ENCODE data around the gene GFRA4. TPM values are rescaled to one million over a fixed set of nuclear protein-coding genes. Genes with fewer than 3 reads are reported as not detected.

The GFRA4 gene
- total RNA-seq, 1 experiment from 2014 or later = not detected

DNA sequence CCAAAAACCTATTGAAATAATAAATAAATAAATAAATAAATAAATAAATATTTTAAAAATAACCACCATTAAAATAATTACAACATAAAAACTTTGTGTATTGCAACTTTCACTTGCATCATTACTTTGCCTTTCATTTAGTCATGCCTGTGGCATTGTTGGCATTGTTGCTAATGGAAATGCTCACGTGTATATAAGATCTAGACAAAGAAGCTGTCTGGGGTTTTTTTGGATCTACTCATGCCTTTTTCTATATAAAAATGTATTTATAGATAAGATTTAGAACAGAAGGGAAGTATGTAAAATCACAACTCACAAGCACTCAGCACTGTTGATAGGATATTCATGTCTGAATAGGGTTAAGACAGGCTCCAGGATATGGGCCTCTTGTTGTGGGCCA, 27.9 kb downstream of the GFRA4 start (continued):
- no peak for TF ChIP-seq AR (CRISPR knock-in tag; IDR thresholded peaks at IDR 0.05)
- no peak for TF ChIP-seq FOXK1 (CRISPR knock-in tag; IDR thresholded peaks at IDR 0.05)
- TF ChIP-seq ETV6 (CRISPR knock-in tag; IDR thresholded peaks at IDR 0.05) = no peak
- TF ChIP-seq ATF3 (CRISPR knock-in tag; conservative IDR thresholded peaks at IDR 0.05) = no peak
- TF ChIP-seq, protein P1, sequence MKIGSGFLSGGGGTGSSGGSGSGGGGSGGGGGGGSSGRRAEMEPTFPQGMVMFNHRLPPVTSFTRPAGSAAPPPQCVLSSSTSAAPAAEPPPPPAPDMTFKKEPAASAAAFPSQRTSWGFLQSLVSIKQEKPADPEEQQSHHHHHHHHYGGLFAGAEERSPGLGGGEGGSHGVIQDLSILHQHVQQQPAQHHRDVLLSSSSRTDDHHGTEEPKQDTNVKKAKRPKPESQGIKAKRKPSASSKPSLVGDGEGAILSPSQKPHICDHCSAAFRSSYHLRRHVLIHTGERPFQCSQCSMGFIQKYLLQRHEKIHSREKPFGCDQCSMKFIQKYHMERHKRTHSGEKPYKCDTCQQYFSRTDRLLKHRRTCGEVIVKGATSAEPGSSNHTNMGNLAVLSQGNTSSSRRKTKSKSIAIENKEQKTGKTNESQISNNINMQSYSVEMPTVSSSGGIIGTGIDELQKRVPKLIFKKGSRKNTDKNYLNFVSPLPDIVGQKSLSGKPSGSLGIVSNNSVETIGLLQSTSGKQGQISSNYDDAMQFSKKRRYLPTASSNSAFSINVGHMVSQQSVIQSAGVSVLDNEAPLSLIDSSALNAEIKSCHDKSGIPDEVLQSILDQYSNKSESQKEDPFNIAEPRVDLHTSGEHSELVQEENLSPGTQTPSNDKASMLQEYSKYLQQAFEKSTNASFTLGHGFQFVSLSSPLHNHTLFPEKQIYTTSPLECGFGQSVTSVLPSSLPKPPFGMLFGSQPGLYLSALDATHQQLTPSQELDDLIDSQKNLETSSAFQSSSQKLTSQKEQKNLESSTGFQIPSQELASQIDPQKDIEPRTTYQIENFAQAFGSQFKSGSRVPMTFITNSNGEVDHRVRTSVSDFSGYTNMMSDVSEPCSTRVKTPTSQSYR (CRISPR knock-in tag; IDR thresholded peaks at IDR 0.05) = no peak
- TF ChIP-seq PRRX2 (CRISPR knock-in tag; IDR thresholded peaks at IDR 0.05) = no peak

DNA sequence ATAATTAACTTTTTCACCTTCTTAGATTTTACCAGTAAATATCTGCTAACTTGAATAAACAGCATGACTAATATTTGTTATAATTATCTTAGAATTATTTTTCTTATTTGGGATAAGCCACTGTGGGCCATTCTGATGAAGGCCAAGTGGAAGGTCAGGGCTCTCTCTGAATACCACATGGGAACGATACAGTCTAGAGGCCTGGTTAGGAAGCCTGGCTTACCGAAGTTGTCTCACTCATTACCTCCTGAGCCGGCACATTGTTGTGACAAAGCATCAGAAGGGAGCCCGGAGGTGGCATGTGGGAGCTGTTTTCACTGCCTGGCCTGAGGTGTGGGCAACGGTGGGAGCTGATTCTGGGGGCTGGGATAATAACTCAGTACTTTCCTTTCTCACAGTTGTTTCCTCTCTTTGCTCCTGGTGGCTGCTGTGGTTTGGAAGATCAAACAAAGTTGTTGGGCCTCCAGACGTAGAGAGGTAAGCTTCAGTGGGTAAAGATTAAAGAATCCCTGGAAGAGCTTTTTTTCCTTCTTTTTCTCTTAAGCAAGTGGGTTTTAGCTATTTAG, 29.2 kb downstream of the GFRA4 start:
- CTCF ChIA-PET = interaction anchor here (1.2 to 1.4 kb wide), 3 partner anchors 61 to 71 kb away, joined by 3 to 7 read pairs (median 5); no protein-coding TSS in a partner anchor

GRCh38 chr20:3632311-3633004, 30.7 kb downstream of the GFRA4 start:
- Mint-ChIP-seq H3K9me3 (no peaks in the 10 kb centered on the region), H3K36me3 (peaks cover 4% of the 10 kb centered on the region)
- TF ChIP-seq, protein P2, sequence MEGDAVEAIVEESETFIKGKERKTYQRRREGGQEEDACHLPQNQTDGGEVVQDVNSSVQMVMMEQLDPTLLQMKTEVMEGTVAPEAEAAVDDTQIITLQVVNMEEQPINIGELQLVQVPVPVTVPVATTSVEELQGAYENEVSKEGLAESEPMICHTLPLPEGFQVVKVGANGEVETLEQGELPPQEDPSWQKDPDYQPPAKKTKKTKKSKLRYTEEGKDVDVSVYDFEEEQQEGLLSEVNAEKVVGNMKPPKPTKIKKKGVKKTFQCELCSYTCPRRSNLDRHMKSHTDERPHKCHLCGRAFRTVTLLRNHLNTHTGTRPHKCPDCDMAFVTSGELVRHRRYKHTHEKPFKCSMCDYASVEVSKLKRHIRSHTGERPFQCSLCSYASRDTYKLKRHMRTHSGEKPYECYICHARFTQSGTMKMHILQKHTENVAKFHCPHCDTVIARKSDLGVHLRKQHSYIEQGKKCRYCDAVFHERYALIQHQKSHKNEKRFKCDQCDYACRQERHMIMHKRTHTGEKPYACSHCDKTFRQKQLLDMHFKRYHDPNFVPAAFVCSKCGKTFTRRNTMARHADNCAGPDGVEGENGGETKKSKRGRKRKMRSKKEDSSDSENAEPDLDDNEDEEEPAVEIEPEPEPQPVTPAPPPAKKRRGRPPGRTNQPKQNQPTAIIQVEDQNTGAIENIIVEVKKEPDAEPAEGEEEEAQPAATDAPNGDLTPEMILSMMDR (IDR thresholded peaks at IDR 0.05) = no peak
- no peak for TF ChIP-seq NFYB (CRISPR knock-in tag; conservative IDR thresholded peaks at IDR 0.05; ENCODE audit: low read depth)
- no peak for TF ChIP-seq CREB1 (CRISPR knock-in tag; IDR thresholded peaks at IDR 0.05)
- no peak for TF ChIP-seq ZMAT4 (CRISPR knock-in tag; IDR thresholded peaks at IDR 0.05)
- TF ChIP-seq HMGA2 (CRISPR knock-in tag; IDR thresholded peaks at IDR 0.05) = no peak
- TF ChIP-seq PRRX2 (CRISPR knock-in tag; IDR thresholded peaks at IDR 0.05) = no peak
- TF ChIP-seq MXD4 (CRISPR knock-in tag; IDR thresholded peaks at IDR 0.05; ENCODE audit: borderline replicate concordance) = no peak
- no peak for TF ChIP-seq NFE2L1 (CRISPR knock-in tag; IDR thresholded peaks at IDR 0.05)
- TF ChIP-seq ZNF219 (CRISPR knock-in tag; IDR thresholded peaks at IDR 0.05; ENCODE audit: borderline replicate concordance) = no peak
- TF ChIP-seq ARID4B (CRISPR knock-in tag; IDR thresholded peaks at IDR 0.05; ENCODE audit: borderline replicate concordance) = no peak
- TF ChIP-seq, protein P3, sequence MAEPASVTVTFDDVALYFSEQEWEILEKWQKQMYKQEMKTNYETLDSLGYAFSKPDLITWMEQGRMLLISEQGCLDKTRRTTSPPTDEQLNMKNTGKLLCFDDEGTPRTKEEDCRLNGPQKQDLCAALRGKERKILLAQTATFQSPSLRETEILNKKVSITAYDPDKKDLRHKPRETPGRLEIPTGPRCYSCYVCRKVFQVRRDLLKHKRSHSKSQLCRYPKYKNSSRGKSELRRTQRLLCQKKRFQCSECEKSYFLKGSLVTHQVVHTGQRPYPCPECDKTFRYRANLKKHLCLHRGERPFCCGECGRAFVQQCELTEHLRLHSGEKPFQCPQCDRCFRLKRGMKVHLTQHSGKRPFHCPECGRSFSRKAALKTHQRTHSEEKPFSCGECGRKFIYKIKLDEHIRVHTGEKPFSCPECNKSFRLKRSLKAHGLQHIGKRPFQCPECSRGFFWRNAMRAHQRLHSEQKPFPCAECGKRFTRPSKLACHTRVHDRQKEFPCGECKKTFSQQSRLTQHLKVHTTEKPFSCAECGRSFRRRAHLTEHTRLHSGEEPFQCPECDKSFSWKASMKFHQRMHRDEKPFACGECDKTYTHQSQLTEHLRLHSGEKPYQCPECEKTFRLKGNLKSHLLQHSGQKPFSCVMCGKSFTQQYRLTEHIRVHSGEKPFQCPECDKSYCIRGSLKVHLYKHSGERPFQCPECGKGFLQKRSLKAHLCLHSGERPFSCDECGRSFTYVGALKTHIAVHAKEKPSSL (CRISPR knock-in tag; conservative IDR thresholded peaks at IDR 0.05) = no peak

More for the DNA sequence above, 29.2 kb downstream of the GFRA4 start:
- Mint-ChIP-seq H3K4me1 (peaks cover 12% of the 10 kb centered on the region), H3K36me3 (peaks cover 4% of the 10 kb centered on the region), H3K9me3 (no peaks in the 10 kb centered on the region), H3K4me3 (no peak overlapping the region), H3K27me3 (ENCODE audit: low read depth) (no peaks in the 10 kb centered on the region), H3K27ac (no peak overlapping the region)
- no peak for DNase-seq (ENCODE audit: low spot score)
- POLR2A ChIA-PET = no interaction called here
- TF ChIP-seq TEAD1 (CRISPR knock-in tag; IDR thresholded peaks at IDR 0.05) (no peak), KAT7 (CRISPR knock-in tag; IDR thresholded peaks at IDR 0.05; ENCODE audit: borderline replicate concordance) (no peak)
- no peak for ATAC-seq

More at GRCh38 chr20:3632311-3633004, 30.7 kb downstream of the GFRA4 start:
- POLR2A ChIA-PET = no interaction called here
- Mint-ChIP-seq H3K4me1 (peaks cover 12% of the 10 kb centered on the region), H3K4me3 (no peak overlapping the region), H3K27me3 (ENCODE audit: low read depth) (no peaks in the 10 kb centered on the region), H3K27ac (no peak overlapping the region)
- CTCF ChIA-PET = interaction anchor here (1.2 kb wide), 2 partner anchors 63 to 69 kb away, joined by 3 to 7 read pairs; no protein-coding TSS in a partner anchor
- ATAC-seq (no peak), DNase-seq (ENCODE audit: low spot score) (no peak)

Data from WTC11 (cell line).